Measurements from ENCODE around the gene CMTM7.

- TF ChIP-seq POLR2A (IDR thresholded peaks at IDR 0.05), result no peak
- TF ChIP-seq CTCF (IDR thresholded peaks at IDR 0.05), result no peak
- no peak for TF ChIP-seq POLR2AphosphoS5 (IDR thresholded peaks at IDR 0.05; ENCODE audit: insufficient read depth in 1 of 2, low read depth in 1 of 2)
Observed at GRCh38 chr3:32360493-32360827, 31.2 kb upstream of the CMTM7 start.
